NCI-H1694 (cell line): Measurements from ENCODE around the gene LEMD1.
"Not testable (repeated sequence)": the region's sequence is repeated elsewhere in the genome, so short reads cannot be mapped to it uniquely, and the experiment has no call there.

Experiments
- DNase-seq: peaks from one replicate; lab custom pipeline; 2025; lab: John Stamatoyannopoulos, UW

Gene LEMD1

DNA sequence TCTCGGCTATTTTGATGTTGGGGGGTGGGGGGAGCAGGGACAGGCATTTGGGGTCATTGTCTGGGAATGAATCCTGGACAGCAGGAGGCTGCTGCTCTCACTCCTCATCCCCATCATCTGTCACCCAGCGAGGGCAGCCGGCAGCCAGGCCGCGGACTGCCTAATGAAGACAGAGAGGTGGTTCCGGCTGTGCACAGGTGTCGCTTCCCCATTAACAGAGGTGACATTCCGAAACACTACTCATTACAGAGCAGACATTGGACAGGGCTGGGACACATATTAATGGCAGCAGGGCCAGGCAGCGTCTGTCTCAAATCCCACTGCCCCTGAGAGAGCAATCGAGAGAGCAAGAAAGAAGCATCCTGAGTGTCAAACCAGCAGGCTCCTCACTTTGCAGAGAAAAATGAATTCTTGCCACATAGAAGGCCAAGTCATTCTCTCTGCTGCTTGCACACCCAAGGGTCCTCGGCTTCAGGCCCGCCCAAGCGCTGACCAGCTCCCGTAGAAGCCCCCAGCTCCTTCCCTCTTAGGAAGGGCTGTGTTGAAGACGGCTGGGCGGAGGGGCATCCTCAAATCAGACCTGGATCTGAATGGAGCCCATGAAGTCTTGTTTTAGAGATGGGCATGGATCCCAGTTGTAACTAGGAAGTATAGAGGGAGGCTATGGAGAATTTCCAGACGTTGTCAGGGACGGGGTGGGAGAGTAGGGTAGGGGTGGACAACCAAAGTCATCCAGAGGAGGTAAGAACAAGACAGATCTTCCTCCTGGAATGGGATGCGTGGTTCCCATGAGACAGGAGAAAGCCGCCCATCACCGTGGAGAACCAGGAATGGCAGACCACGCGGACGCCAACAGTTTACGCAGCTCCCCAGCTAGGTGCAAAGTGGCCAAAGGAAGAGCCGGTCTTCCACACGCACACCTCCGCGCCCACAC lies 8.2 kb upstream of the LEMD1 start:
- DNase-seq = no peak

DNA sequence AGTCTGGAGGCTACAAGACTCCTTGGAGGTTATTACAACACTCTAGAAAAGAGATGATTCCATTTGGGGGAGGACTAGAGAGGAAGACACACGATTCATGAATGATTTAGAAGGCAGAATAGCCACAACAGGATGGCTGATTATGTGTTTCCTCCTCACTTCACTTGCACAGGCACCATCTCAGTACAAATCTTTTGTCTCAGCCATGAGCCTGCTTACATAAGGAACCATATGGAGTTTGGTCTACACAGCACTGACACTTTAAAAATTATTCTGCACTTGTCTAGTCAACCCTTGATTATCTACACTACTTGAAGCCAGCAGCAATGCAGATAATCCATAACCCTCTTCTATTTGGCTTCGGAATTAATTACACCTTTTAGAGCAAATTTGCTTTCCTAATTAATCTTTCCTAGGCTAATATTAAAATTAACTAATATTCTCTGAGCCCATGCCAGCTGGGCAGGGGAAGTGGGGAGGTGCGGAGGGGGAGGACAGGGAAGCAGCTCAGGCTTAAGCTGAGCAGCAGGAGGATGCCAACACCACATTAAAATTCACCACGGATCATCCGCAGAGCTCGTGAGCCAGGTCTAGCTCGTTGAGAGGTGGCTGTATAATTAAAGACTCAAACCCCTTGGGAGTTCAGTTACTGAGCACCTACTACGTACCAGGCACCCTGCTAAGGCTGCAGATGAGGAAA lies 3.2 kb upstream of the LEMD1 start:
- no peak for DNase-seq

DNA sequence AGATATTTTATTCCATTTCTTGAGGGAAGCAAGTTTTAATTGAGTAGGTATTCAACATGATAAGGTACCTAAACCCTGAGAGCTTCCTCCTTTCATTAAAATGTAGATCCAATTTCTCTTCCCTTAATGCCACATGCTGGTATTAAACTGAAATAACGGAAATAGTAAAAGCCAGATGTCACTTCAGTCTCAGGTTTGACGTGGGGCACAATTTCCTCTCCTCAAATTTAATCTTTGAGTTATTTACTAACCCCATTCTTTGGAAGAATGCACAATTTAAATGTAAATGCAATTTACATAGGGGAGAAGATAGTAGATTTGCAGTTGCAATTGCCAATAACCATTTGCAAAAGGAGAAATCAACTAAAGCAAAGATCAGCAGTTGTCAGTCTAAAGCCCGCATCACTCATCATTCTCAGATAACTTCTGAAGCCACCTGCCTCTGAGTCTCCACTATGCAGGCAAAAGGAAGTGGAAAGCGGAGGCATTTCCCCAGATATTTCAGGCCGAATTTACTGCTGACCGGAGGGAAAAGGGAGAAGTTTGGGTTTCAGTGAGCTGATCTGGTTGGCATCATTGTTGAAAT lies 2.1 kb upstream of the LEMD1 start:
- DNase-seq = no peak

DNA sequence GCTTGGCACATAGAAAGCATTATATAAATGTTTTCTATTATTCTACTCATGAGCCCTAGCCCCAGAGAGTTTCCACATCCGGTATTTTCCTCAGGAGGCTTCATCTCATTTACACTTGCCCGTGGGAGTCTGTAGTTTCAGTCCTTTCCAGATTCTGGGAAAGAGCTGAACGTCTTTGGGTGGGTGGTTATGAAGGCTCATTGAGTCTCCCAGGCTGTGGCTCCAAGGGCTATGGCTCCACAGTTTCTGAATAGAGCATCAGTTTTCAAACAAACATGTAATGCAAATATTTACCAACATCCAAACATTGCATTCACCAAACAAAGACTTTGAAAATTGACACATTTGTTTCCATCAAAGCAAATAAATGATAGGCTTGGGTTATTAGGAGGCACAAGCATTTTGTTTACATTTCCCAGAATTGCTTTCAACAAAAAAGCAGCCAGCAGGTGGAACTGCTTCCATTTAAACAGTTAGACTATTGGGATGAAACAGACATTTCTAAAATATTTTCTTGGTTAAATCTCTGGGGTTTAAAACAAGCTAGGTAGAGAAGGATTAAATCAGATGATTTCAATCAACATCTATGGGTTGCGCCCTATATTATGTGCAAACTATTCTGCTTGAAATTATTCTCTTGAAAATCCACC lies 1.3 kb upstream of the LEMD1 start:
- DNase-seq = no peak

DNA sequence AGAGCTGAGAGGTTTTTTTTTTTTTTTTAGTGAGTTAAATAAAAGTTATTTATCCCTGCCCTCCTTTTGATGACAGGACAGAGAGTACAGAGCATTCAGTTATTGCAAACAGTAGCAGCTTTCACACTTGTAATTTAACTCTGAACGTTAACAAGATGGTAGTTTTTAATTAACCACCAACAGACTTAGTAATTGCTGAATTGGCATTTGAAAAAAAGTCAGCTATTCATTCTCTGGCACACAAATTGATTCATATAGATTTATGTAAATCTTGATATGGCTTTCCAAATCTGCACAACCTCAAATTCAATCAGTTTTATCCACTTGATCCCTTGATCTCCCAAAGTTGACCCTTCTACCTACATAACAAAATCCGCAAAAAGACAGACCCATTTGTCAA lies 918 bp downstream of the LEMD1 start:
- DNase-seq = no peak

DNA sequence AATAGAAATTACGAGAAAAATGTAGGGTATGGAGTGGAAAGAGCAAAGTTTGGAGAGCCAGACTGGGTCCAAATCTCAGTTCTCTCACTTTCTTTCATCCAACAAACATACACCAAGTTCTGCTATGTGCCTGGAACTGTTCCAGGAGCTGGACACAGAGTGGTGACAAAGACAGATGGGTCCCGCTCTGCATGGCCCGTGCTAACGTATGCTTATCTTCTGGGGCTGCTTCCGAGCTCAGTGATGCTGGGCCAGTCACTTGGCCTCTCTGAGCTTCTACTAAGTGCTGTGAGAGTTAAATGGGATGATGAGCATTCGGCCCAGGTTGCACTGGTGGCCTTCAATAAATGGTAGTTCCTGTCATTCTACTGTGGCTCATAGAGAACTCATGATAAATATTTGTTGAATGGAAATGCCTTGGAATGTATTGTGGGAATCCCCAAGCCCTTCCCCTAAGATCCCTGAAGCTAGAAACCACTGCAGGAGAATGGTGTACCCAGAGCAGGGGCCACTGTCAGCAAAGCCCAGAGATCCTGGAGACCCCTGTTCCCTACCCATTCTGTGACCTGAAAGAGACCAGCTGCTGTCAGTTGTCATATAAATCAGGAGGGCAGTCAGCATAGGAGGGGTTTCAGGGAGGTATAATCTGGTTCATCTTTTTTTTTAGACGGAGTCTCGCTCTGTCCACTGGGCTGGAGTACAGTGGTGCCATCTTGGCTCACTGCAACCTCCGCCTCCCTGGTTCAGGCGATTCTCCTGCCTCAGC lies 3.8 kb downstream of the LEMD1 start:
- no peak for DNase-seq

DNA sequence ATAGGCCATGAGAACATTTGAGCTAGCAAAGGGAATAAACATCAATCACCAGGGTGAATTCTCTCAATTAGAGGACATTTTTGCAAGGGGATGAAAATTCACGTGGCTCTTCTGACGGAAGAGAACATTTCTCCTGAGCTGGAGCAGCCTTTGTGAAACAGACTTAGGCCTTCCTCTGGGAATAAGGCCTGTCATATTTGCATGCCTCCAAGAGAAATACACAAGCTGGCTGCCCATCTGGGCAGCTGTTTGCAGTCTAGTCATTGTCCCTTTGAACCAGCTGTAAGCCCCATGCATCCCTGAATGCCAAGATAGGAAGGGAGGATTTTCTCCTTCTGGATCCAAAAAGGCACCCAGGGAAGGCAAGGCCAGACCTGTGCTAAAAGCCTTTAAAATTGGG lies 5.5 kb downstream of the LEMD1 start:
- DNase-seq = peak; percentile 71

DNA sequence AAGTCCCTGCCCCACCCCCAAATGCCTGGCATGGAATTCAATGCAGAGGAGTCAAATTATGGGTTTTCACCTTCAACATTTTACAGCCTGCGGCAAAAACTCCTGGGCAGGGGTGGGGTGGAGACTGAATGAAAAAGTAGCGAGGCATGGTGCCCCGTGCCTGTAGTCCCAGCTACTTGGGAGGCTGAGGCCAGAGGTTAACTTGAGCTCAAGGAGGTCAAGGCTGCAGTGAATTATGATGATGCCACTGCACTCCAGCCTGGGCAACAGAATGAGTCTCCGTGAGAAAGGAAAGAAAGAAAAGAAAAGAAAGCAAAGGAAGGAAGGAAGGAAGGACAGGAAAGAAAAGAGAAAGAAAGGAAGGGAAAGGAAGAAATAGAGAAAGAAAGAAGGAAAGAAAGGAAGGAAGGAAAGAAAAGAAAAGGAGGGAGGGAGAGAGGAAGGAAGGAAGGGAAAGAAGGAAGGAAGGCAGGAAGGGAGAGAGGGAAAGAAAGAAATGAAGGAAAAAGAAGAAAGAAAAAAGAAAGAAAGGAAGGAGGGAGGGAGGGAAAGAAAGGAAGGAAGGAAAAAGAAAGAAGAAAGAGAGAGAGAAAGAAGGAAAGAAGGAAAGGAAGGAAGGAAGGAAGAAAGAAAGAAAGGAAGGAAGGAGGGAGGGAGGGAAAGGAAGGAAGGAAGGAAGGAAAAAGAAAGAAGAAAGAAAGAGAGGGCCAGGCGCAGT lies 11.1 kb downstream of the LEMD1 start:
- DNase-seq = no peak

DNA sequence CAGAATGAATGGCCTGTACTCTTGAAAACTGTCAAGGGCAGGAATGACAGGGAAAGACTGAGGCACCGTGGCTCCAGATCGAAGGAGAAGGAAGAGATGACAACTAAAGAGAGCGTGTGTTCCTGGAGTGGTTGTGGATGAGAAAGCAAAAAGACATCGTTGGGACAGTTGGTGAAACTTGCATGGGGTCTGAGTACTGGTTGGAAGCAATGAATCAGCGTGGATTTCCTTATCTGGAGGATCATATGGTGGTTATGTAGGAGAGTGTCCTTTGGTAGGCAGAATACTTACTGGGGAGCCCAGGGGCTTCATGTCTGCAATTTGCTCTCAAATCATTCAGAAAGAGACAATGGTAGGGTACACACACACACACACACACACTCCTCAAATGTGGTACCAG lies 13.9 kb downstream of the LEMD1 start:
- no peak for DNase-seq

DNA sequence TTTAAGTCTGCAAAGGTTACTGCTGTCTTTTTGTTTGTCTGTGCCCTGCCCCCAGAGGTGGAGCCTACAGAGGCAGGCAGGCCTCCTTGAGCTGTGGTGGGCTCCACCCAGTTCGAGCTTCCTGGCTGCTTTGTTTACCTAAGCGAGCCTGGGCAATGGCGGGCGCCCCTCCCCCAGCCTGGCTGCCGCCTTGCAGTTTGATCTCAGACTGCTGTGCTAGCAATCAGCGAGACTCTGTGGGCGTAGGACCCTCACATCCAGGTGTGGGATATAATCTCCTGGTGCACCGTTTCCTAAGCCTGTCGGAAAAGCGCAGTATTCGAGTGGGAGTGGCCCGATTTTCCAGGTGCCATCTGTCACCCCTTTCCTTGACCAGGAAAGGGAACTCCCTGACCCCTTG lies 15.6 kb downstream of the LEMD1 start:
- DNase-seq = not testable (repeated sequence)

DNA sequence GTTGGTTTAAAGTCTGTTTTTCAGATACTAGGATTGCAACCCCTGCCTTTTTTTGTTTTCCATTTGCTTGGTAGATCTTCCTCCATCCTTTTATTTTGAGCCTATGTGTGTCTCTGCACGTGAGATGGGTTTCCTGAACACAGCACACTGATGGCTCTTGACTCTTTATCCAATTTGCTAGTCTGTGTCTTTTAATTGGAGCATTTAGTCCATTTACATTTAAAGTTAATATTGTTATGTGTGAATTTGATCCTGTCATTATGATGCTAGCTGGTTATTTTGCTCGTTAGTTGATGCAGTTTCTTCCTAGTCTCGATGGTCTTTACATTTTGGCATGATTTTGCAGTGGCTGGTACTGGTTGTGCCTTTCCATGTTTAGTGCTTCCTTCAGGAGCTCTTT lies 17.4 kb downstream of the LEMD1 start:
- not testable (repeated sequence) for DNase-seq

DNA sequence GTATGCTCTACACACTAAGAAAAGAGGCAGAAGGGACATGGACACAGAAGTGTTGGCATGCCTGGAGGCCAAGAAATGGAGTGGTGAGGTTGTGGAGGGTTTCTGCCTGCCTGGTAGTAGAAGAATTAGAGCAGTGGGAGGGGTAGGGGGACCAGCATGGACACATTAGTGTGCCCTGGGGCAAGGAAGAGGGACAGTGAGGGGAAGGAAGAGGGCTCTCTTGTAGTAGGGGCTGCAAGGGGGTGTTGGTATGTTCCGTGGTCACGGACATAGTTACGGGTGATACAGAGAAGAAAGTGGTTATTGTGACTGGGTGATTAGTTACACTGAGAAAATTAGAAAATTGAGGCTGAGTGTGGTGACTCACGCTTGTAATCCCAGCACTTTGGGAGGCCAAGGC lies 23.3 kb downstream of the LEMD1 start:
- DNase-seq = no peak

DNA sequence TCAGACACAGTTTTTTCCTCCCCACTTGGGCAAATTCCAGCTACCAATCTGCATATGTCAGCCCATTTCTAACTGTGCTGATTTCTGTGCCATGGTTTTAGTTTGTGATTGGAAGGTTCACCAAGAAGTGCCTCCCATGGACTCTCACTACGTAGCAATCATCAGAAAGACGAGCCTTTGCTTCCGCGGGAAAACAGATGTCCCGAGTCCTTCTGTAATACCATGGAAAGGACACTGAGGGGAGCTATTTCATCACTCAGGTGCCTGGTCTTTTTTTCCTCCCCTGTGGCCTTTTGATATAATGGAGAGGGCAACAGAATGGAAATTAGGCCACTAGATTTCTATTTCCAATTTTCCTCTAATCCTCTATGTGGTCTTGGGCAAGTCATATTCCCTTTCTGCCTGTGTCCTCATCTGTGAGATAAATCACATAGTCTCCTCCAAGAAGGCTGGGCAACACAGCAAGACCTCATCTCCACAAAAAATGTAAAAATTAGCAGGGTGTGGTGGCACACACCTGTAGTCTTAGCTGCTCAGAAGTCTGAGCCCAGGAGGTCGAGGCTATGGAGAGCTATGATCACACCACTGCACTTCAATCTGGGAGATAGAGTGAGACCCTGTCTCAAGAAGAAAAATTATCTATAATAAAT lies 24.8 kb downstream of the LEMD1 start:
- DNase-seq = peak; percentile 90

DNA sequence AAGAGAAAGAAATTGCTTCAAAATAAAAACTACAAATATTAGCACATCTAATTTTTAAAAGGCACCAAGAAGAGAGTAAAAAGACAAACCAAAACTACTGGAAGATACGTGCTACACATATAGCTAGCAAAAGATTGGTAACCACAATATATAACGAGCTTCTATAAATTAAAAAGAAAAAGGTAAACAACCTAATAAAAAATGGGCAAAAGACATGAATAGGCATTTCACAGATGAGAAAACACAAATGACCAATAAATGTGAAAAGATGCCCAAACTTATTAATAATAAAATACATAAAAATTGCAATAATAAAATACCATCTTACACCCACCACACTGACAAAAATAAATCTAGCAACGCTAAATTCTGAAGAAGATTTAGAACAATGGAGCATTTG lies 26.2 kb downstream of the LEMD1 start:
- DNase-seq = no peak

DNA sequence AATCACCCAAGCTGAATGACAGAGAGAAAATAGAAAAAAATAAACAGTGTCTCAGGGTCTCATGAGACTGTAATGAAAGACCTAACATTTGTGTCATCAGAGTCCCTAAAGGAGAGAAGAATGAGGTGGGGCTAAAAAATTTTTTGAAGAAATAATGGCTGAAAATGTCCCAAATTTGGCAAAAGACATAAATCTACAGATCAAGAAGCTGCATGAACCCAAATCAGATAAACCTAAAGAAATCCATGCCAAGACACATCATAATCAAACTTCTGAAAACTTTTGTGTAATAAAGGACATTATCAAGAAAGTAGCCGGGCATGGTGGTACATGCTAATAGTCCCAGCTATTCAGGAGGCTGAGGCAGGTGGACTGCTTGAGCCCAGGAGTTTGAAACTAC lies 29.2 kb downstream of the LEMD1 start:
- no peak for DNase-seq

DNA sequence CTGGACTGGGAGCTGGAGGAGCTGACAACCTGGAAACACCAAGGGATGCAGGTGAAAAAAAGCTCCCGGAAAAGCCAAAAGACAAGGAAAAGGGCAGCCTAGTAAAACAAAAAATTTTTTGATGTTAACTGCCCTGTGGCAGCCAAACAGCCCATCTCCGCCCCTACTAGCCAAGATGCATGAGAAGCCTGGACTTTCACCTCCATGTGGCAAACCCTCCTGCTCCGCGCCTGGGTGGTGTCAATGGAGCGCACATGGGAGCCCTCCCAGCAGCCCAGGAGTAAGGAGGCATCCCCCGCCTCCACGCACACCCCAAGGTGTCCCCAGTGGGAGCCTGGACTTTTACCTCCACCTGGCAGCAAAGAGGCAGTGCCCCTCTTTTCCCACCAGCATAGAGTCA lies 30.5 kb downstream of the LEMD1 start:
- DNase-seq = no peak

DNA sequence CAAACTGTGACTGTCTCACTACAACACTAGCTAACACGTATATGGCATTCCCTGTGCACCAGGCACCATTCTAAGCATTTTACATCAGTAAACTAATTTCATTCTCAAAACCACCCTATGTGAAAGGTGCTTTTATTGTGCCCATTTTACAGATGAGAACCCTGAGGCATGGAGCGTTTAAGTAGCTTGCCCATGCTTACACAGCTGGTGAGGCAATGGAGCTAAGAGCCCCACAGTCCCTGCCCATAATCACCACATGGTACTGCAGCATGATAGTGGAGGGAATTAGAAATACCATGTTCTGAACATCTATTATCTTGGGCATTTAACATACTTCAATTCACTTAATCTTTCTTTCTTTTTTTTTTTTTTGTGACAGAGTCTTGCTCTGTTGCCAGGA lies 34.0 kb downstream of the LEMD1 start:
- no peak for DNase-seq

DNA sequence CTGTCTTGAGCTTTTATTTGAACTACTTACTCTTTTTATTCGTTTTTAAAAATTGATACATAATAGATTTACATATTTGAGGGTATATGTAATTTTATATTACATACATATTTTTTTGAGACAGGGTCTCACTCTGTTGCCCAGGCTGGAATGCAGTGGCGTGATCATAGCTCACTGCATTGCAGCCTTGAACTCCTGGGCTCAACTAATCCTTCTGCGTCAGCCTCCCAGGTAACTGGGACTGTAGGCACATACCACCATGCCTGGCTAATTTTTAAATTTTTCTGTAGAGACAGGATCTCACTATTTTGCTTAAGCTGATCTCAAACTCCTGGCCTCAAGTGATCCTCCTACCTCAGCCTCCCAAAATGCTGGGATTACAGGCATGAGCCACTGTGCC lies 38.9 kb downstream of the LEMD1 start:
- not testable (repeated sequence) for DNase-seq

DNA sequence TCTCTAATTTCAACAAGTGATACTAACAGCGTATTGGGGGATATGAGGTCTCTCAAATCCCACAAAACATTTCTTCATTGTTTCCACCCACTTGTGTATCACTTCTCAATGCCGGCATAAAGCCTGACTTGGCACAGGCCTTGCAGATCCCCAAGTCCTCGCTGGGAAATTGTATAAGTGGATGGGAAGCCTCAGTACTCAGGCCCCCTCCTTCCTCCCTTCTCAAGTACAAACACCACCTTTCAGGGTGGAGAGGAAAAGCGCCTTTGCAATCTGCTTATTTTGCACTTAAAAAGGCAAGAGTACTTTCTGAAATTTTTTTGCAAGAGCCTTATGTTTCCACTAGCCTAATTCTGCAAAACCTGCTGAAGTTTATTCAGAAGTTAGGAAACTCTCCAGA lies 39.3 kb downstream of the LEMD1 start:
- DNase-seq = no peak

DNA sequence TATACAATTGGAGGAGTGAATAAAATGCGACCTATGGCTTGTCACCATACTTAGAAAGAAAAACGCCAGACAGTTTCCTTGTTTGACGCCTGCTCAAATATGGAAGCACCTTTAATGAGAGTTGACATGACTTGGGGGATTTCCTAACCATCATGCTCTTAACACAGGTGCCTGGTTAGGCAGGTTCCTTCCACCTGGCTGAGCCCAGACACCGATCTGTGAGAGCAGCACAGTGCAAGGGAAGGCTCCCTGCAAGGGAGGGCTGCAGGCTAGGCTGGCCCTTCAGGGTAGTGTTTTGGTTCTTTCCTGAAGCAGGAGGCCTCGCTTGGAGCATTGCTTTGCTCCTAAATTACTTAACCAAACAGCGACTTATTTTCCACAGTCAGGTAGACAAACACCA lies 40.6 kb downstream of the LEMD1 start:
- no peak for DNase-seq

DNA sequence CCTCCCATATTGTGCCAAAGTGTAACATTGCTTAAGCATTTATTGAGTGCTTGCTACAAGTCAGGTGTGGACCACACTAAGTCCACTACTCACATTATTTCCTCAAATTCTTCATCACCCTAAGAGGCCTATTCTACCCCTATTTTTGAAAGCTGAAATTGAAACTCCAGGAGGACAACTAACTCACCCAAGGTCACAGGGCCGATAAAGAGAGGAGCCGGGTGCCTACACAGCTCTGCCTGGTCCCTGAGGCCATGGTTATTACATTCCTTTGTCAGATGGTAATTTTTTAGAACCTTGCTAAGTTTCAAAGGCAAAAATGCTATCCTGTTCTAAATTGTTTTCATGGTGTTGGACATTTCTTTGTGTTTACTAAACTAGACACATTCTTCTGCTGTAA lies 41.0 kb downstream of the LEMD1 start:
- no peak for DNase-seq
